ENCODE data around the gene OPCML. TPM values are rescaled to one million over a fixed set of nuclear protein-coding genes. Genes with fewer than 3 reads are reported as not detected.

Gene OPCML
- total RNA-seq, 1 experiment from 2014 or later, result not detected

DNA sequence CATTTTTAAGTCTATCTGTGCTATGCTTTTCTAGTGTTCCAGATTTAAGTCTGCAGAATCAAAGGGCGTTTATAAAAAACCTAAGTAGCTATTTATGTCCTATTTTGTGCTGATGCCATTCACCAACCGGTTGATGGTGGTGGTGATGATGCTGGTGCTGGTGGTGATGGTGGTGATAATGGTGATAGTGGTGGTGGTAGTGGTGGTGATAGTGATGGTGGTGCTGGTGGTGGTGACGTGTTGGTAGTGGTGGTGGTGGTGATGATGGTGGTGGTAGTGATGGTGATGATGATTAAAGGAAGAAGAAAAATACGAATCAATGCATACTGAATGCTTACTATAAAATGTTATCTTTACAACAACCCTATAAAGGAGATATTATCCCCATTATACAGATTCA, 178.2 kb downstream of the OPCML start:
- intact Hi-C loops (cut with micrococcal nuclease), result no loop called here
- Histone ChIP-seq H3K4me2 (ENCODE audit: low read length) (no peak overlapping the region), H3K9me2 (replicated peaks; ENCODE audit: low read length) (no peaks in the 10 kb centered on the region), H3K79me2 (ENCODE audit: low read length) (no peaks in the 10 kb centered on the region), H3K9ac (ENCODE audit: low read length) (no peak overlapping the region), H3K27ac (ENCODE audit: low read length) (no peak overlapping the region), H3K36me3 (ENCODE audit: low read depth, low read length) (no peaks in the 10 kb centered on the region; the same call in 1 of the 2 replicates), H3F3A (ENCODE audit: low read length, unreplicated experiment) (no peaks in the 10 kb centered on the region), H3K9me3 (ENCODE audit: low read length) (peaks cover 66% of the 10 kb centered on the region), H3K27me3 (ENCODE audit: low read length) (no peaks in the 10 kb centered on the region), H3K4me1 (ENCODE audit: insufficient read depth, low read length) (no peaks in the 10 kb centered on the region), H4K20me1 (ENCODE audit: low read length) (no peaks in the 10 kb centered on the region), H3K4me3 (ENCODE audit: low read length) (no peak overlapping the region), H2AFZ (ENCODE audit: low read length) (no peak overlapping the region)
- DNase-seq (no peak), ATAC-seq (no peak)
- TF ChIP-seq, protein P1, sequence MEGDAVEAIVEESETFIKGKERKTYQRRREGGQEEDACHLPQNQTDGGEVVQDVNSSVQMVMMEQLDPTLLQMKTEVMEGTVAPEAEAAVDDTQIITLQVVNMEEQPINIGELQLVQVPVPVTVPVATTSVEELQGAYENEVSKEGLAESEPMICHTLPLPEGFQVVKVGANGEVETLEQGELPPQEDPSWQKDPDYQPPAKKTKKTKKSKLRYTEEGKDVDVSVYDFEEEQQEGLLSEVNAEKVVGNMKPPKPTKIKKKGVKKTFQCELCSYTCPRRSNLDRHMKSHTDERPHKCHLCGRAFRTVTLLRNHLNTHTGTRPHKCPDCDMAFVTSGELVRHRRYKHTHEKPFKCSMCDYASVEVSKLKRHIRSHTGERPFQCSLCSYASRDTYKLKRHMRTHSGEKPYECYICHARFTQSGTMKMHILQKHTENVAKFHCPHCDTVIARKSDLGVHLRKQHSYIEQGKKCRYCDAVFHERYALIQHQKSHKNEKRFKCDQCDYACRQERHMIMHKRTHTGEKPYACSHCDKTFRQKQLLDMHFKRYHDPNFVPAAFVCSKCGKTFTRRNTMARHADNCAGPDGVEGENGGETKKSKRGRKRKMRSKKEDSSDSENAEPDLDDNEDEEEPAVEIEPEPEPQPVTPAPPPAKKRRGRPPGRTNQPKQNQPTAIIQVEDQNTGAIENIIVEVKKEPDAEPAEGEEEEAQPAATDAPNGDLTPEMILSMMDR (conservative IDR thresholded peaks at IDR 0.05; ENCODE audit: low read depth, low read length), result no peak
- TF ChIP-seq EZH2phosphoT487 (IDR thresholded peaks at IDR 0.05; ENCODE audit: borderline replicate concordance, low read length) (no peak), EZH2 (IDR thresholded peaks at IDR 0.05; ENCODE audit: low read length, unreplicated experiment) (no peak)
- BruUV-seq (replicated peaks), result no TSS peak
- CTCF ChIA-PET, result no interaction called here
- POLR2A ChIA-PET (ENCODE audit: unreplicated experiment), result no interaction called here

DNA sequence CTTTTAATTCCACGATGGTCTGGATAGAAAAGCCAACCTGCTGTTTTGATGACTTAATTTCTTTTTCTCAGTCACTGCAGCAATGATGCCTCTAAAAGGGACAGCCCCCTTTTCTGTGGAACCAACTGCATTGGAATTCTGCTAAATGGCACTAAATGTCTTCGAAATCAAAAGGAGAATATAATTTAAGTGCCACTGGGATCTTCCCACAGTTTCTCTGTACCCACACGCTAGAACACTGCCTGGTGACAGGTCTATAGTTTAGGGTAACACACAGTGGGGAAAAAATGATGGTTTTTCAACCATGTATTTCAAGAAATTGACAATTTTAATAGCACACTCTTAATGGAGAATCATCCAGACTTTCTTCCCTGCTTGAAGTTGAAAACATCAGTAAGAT, 182.3 kb downstream of the OPCML start:
- no peaks in the 10 kb centered on the region for H3K4me1 ChIP-seq (ENCODE audit: insufficient read depth, low read length)
- H3K9me3 ChIP-seq (ENCODE audit: low read length), result peaks cover 65% of the 10 kb centered on the region
- CTCF ChIA-PET, result no interaction called here
- H3K36me3 ChIP-seq (ENCODE audit: low read depth, low read length), result no peaks in the 10 kb centered on the region; the same call in 1 of the 2 replicates
- no TSS peak for BruUV-seq (replicated peaks)
- H4K20me1 ChIP-seq (ENCODE audit: low read length), result no peaks in the 10 kb centered on the region
- no peaks in the 10 kb centered on the region for H3K79me2 ChIP-seq (ENCODE audit: low read length)
- DNase-seq, result no peak
- no peaks in the 10 kb centered on the region for H3F3A ChIP-seq (ENCODE audit: low read length, unreplicated experiment)
- no peak overlapping the region for H2AFZ ChIP-seq (ENCODE audit: low read length)
- no peak overlapping the region for H3K9ac ChIP-seq (ENCODE audit: low read length)
- H3K9me2 ChIP-seq (replicated peaks; ENCODE audit: low read length), result no peaks in the 10 kb centered on the region
- no peak overlapping the region for H3K4me2 ChIP-seq (ENCODE audit: low read length)
- no peak overlapping the region for H3K27ac ChIP-seq (ENCODE audit: low read length)
- TF ChIP-seq EZH2 (IDR thresholded peaks at IDR 0.05; ENCODE audit: low read length, unreplicated experiment) (no peak), EZH2phosphoT487 (IDR thresholded peaks at IDR 0.05; ENCODE audit: borderline replicate concordance, low read length) (no peak)
- TF ChIP-seq, protein P1 (conservative IDR thresholded peaks at IDR 0.05; ENCODE audit: low read depth, low read length), result no peak
- intact Hi-C loops (cut with micrococcal nuclease), result no loop called here
- no peak overlapping the region for H3K4me3 ChIP-seq (ENCODE audit: low read length)
- POLR2A ChIA-PET (ENCODE audit: unreplicated experiment), result no interaction called here
- ATAC-seq, result no peak
- H3K27me3 ChIP-seq (ENCODE audit: low read length), result no peaks in the 10 kb centered on the region

DNA sequence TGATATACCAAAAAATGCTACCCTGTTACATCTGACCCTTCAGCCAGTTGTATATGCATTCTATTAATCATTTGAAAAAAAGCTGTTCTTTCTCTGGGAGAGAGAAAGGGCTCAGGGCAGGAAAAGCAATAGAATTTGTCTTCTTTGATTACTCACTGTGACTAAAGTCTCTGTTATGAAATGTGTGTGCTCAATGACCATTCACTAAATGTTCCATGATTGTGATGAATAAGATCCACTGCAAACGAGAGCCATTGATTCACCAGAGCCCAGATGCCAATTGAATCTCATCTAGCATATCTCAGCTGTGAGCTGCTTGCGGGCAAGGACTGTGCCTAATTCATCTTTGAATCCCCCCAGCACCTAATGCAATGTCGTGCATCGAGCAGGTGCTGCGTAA, 184.3 kb downstream of the OPCML start:
- no peaks in the 10 kb centered on the region for H3K27me3 ChIP-seq (ENCODE audit: low read length)
- H3K9ac ChIP-seq (ENCODE audit: low read length), result no peak overlapping the region
- H2AFZ ChIP-seq (ENCODE audit: low read length), result no peak overlapping the region
- H3K4me3 ChIP-seq (ENCODE audit: low read length), result no peak overlapping the region
- no peak overlapping the region for H3K27ac ChIP-seq (ENCODE audit: low read length)
- DNase-seq, result no peak
- no peak overlapping the region for H3K4me2 ChIP-seq (ENCODE audit: low read length)
- no peaks in the 10 kb centered on the region for H4K20me1 ChIP-seq (ENCODE audit: low read length)
- BruUV-seq (replicated peaks), result no TSS peak
- H3F3A ChIP-seq (ENCODE audit: low read length, unreplicated experiment), result no peaks in the 10 kb centered on the region
- ATAC-seq, result no peak
- no peaks in the 10 kb centered on the region for H3K79me2 ChIP-seq (ENCODE audit: low read length)
- H3K9me3 ChIP-seq (ENCODE audit: low read length), result peaks cover 46% of the 10 kb centered on the region
- ChIA-PET POLR2A (ENCODE audit: unreplicated experiment) (no interaction called here), CTCF (no interaction called here)
- no peak for TF ChIP-seq EZH2phosphoT487 (IDR thresholded peaks at IDR 0.05; ENCODE audit: borderline replicate concordance, low read length)
- TF ChIP-seq, protein P1 (conservative IDR thresholded peaks at IDR 0.05; ENCODE audit: low read depth, low read length), result no peak
- H3K4me1 ChIP-seq (ENCODE audit: insufficient read depth, low read length), result no peaks in the 10 kb centered on the region
- H3K9me2 ChIP-seq (replicated peaks; ENCODE audit: low read length), result no peaks in the 10 kb centered on the region
- no peaks in the 10 kb centered on the region; the same call in 1 of the 2 replicates for H3K36me3 ChIP-seq (ENCODE audit: low read depth, low read length)
- intact Hi-C loops (cut with micrococcal nuclease), result no loop called here

Data from PC-3 (cell line).